Inferior parietal cortex (tissue), 1 donor: ENCODE results near the gene AGTPBP1.
"Not testable (repeated sequence)": the region's sequence is repeated elsewhere in the genome, so short reads cannot be mapped to it uniquely, and the experiment has no call there.

ENCODE experiments used
- DNase-seq: peaks from one replicate; pipeline ENCODE4 v3.0.0-alpha.2; 2016; ENCODE audit errors: extremely low spot score

The AGTPBP1 gene

GRCh38 chr9:85617141-85617670 lies 124.5 kb downstream of the AGTPBP1 start:
- no peak for DNase-seq

- DNase-seq: no peak
Measured at GRCh38 chr9:85615792-85616191, 126.0 kb downstream of the AGTPBP1 start.

- DNase-seq: peak; percentile 95
Measured at GRCh38 chr9:85610074-85610860, 131.5 kb downstream of the AGTPBP1 start.

GRCh38 chr9:85605905-85606304 lies 135.8 kb downstream of the AGTPBP1 start:
- no peak for DNase-seq

- no peak for DNase-seq
Measured at GRCh38 chr9:85603936-85604335, 137.8 kb downstream of the AGTPBP1 start.

- DNase-seq: no peak
Measured at GRCh38 chr9:85602742-85603141, 139.0 kb downstream of the AGTPBP1 start.

- DNase-seq: no peak
Measured at GRCh38 chr9:85600675-85601263, 141.0 kb downstream of the AGTPBP1 start.

- no peak for DNase-seq
Measured at GRCh38 chr9:85599540-85600105, 142.1 kb downstream of the AGTPBP1 start.

GRCh38 chr9:85594316-85594715 lies 147.4 kb downstream of the AGTPBP1 start:
- DNase-seq: no peak

GRCh38 chr9:85586684-85587083 lies 155.1 kb downstream of the AGTPBP1 start:
- DNase-seq: no peak

GRCh38 chr9:85577353-85577952 lies 164.3 kb downstream of the AGTPBP1 start:
- DNase-seq: no peak

GRCh38 chr9:85575868-85576267 lies 165.9 kb downstream of the AGTPBP1 start:
- no peak for DNase-seq

GRCh38 chr9:85573546-85573945 lies 168.2 kb downstream of the AGTPBP1 start:
- not testable (repeated sequence) for DNase-seq

GRCh38 chr9:85572917-85573316 lies 168.8 kb downstream of the AGTPBP1 start:
- DNase-seq: not testable (repeated sequence)

- DNase-seq: no peak
Measured at GRCh38 chr9:85569988-85570387, 171.8 kb downstream of the AGTPBP1 start.

GRCh38 chr9:85559526-85559925 lies 182.2 kb downstream of the AGTPBP1 start:
- DNase-seq: no peak

GRCh38 chr9:85554349-85554748 lies 187.4 kb downstream of the AGTPBP1 start:
- no peak for DNase-seq

- no peak for DNase-seq
Measured at GRCh38 chr9:85553475-85553874, 188.3 kb downstream of the AGTPBP1 start.

GRCh38 chr9:85547599-85547998 lies 194.2 kb downstream of the AGTPBP1 start:
- DNase-seq: no peak

GRCh38 chr9:85543196-85543595 lies 198.6 kb downstream of the AGTPBP1 start:
- DNase-seq: no peak

- DNase-seq: no peak
Measured at GRCh38 chr9:85541876-85542275, 199.9 kb downstream of the AGTPBP1 start.

GRCh38 chr9:85536514-85536913 lies 205.2 kb downstream of the AGTPBP1 start:
- no peak for DNase-seq
